Stomach (tissue), 9 donors: ENCODE data around the gene METAP1. TPM values are rescaled to one million over a fixed set of nuclear protein-coding genes. Genes with fewer than 3 reads are reported as not detected.

Experiments
- DNase-seq, 2 donors: peaks; one replicate each; pipeline versions ENCODE4 v3.0.0 to v3.0.0-alpha.2; 2013 to 2019
- H3K27ac ChIP-seq, 5 donors: fragments of 200-600 bp in 4 of 5; sonication (generic) in 4 of 5; one replicate each; pipeline ENCODE4 v1.5.1; 2013 to 2019; ENCODE audit warnings: mild to moderate bottlenecking in 1 of 5, moderate library complexity in 1 of 5
- H3K27me3 ChIP-seq, 3 donors: fragments of 200-600 bp; sonication (generic); one replicate each; pipeline ENCODE4 v1.5.1; 2017 to 2019; ENCODE audit warnings: mixed run types in 1 of 3
- H3K36me3 ChIP-seq, 4 donors: fragments of 200-600 bp; sonication (generic); 1 replicate in 3 of 4; 2 replicates in 1 of 4; pipeline ENCODE4 v1.5.1; 2016 to 2019
- H3K4me1 ChIP-seq, 4 donors: fragments of 200-600 bp; sonication (generic); one replicate each; pipeline ENCODE4 v1.5.1; 2016 to 2019
- H3K4me3 ChIP-seq, 4 donors: fragments of 200-600 bp; sonication (generic) in 3 of 4; one replicate each; pipeline ENCODE4 v1.5.1; 2016 to 2019; ENCODE audit warnings: mild to moderate bottlenecking in 1 of 4
- H3K9me3 ChIP-seq, 4 donors: fragments of 200-600 bp; sonication (generic); one replicate each; pipeline ENCODE4 v1.5.1; 2016 to 2019
- CTCF ChIP-seq, 7 experiments: fragments of 450-650 bp in 4 of 7; fragments of 200-600 bp in 3 of 7; sonication (generic) in 3 of 7; IDR thresholded peaks; one replicate each; pipeline ENCODE4 v1.5.1; 2016 to 2019; ENCODE audit warnings: antibody characterized with exemption in 7 of 7, control low read depth in 2 of 7, mild to moderate bottlenecking in 1 of 7
- EP300 ChIP-seq: sonication (generic); formaldehyde crosslinking; IDR thresholded peaks from one replicate; pipeline ENCODE4 v1.6.1; 2017; ENCODE audit warnings: antibody characterized with exemption
- POLR2A ChIP-seq, 4 donors: fragments of 450-650 bp; IDR thresholded peaks; one replicate each; pipeline ENCODE4 v1.6.1; 2016; ENCODE audit warnings: antibody characterized with exemption in 4 of 4, control low read depth in 2 of 4, mild to moderate bottlenecking in 1 of 4, moderate library complexity in 1 of 4
- POLR2AphosphoS5 ChIP-seq, 3 donors: sonication (generic); formaldehyde crosslinking; IDR thresholded peaks; one replicate each; pipeline ENCODE4 v1.6.1; 2016; ENCODE audit warnings: antibody characterized with exemption in 3 of 3
- WGBS, 5 donors: extraction: QIAGEN DNeasy Blood & Tissue Kit in 3 of 5; methylation state at CpG; one replicate each; pipeline versions ENCODE4 v1.1.5 to v1.1.7; 2013 to 2018; 5-methylcytosine and 5-hydroxymethylcytosine counted together
- intact Hi-C: fragments of 100-400 bp; cut with DNase I; formaldehyde crosslinking; loops from one replicate; pipeline ENCODE4 v1.15.1; 2023; ENCODE audit warnings: low total_unique reads
- polyA plus RNA-seq, 3 donors: library from polyadenylated mRNA; stranded (reverse); fragments of 200-250 nt; gene quantifications; one replicate each; pipeline ENCODE4 v1.2.3, GENCODE V29; 2013
- total RNA-seq, 5 donors: library from RNA; depleted of rRNA; stranded (reverse); fragments of >200 nt; gene quantifications; one replicate each; pipeline versions ENCODE4 v1.1.0 to v1.2.3, GENCODE V29; 2014 to 2016
- donor health status: healthy with polysubstance abuse.
- donor health status: Bipolar disorder and iron deficiency.
- donor health status: healthy.

The METAP1 gene
- total and polyA plus RNA-seq, 8 donors = 1.8 to 64.3 (median 32.3) TPM

- Histone ChIP-seq H3K27ac (peak overlapping the region in 1 of 5 donors; percentile 70), H3K4me3 (no peak overlapping the region), H3K36me3 (peaks cover 37 to 81% (median 77%) of the 10 kb centered on the region in 4 donors), H3K4me1 (peaks cover 0 to 11% (median 2%) of the 10 kb centered on the region in 4 donors), H3K9me3 (no peaks in the 10 kb centered on the region), H3K27me3 (no peaks in the 10 kb centered on the region)
- WGBS, 5 donors = 80 to 93% (median 87%) methylated on average over 5 of the region's 5 CpGs
- DNase-seq = no peak
- intact Hi-C loops = no loop called here
- no peak for TF ChIP-seq CTCF (IDR thresholded peaks at IDR 0.05)
- peak in 2 of 3 donors; percentile 17 to 67 for TF ChIP-seq POLR2AphosphoS5 (IDR thresholded peaks at IDR 0.05)
- no peak for TF ChIP-seq POLR2A (IDR thresholded peaks at IDR 0.05)
Measured at GRCh38 chr4:99071159-99071558, 75.6 kb downstream of the METAP1 start.

- Histone ChIP-seq H3K36me3 (peaks cover 43 to 100% (median 97%) of the 10 kb centered on the region in 4 donors), H3K4me3 (no peak overlapping the region)
- 92 to 96% (median 95%) methylated on average over 7 of the region's 7 CpGs for WGBS, 5 donors
Measured at GRCh38 chr4:99074816-99075215, 79.3 kb downstream of the METAP1 start.

GRCh38 chr4:99076292-99076976, 80.9 kb downstream of the METAP1 start:
- 90 to 98% (median 96%) methylated on average over 5 of the region's 5 CpGs for WGBS, 5 donors
- Histone ChIP-seq H3K9me3 (no peaks in the 10 kb centered on the region), H3K36me3 (peaks cover 51 to 100% (median 100%) of the 10 kb centered on the region in 4 donors), H3K4me1 (peaks cover 0 to 19% (median 5%) of the 10 kb centered on the region in 4 donors), H3K27me3 (no peaks in the 10 kb centered on the region), H3K4me3 (no peak overlapping the region), H3K27ac (no peak overlapping the region)
- no peak for DNase-seq
- TF ChIP-seq CTCF (IDR thresholded peaks at IDR 0.05) = no peak
- TF ChIP-seq POLR2A (IDR thresholded peaks at IDR 0.05) = no peak
- TF ChIP-seq EP300 = no peak
- TF ChIP-seq POLR2AphosphoS5 (IDR thresholded peaks at IDR 0.05) = no peak
- intact Hi-C loops = no loop called here

More at GRCh38 chr4:99074816-99075215, 79.3 kb downstream of the METAP1 start:
- no peaks in the 10 kb centered on the region for H3K27me3 ChIP-seq
- H3K4me1 ChIP-seq = peaks cover 0 to 13% (median 5%) of the 10 kb centered on the region in 4 donors
- TF ChIP-seq POLR2A (IDR thresholded peaks at IDR 0.05) (no peak), POLR2AphosphoS5 (IDR thresholded peaks at IDR 0.05) (no peak), CTCF (IDR thresholded peaks at IDR 0.05) (no peak), EP300 (no peak)
- H3K9me3 ChIP-seq = no peaks in the 10 kb centered on the region
- DNase-seq = no peak
- intact Hi-C loops = no loop called here
- no peak overlapping the region for H3K27ac ChIP-seq

GRCh38 chr4:99077177-99077576, 81.7 kb downstream of the METAP1 start:
- WGBS, 5 donors = 82 to 93% (median 85%) methylated on average over 4 of the region's 4 CpGs

More at GRCh38 chr4:99077177-99077576, 81.7 kb downstream of the METAP1 start:
- intact Hi-C loops = no loop called here
- no peak overlapping the region for H3K27ac ChIP-seq
- H3K4me1 ChIP-seq = peaks cover 0 to 22% (median 6%) of the 10 kb centered on the region in 4 donors
- TF ChIP-seq CTCF (IDR thresholded peaks at IDR 0.05) (no peak), EP300 (no peak), POLR2AphosphoS5 (IDR thresholded peaks at IDR 0.05) (no peak), POLR2A (IDR thresholded peaks at IDR 0.05) (no peak)
- H3K36me3 ChIP-seq = peaks cover 49 to 100% (median 100%) of the 10 kb centered on the region in 4 donors
- H3K4me3 ChIP-seq = no peak overlapping the region
- no peaks in the 10 kb centered on the region for H3K27me3 ChIP-seq
- DNase-seq = no peak
- no peaks in the 10 kb centered on the region for H3K9me3 ChIP-seq
